ENCODE results near the gene SH3TC1.

Gene SH3TC1

DNA sequence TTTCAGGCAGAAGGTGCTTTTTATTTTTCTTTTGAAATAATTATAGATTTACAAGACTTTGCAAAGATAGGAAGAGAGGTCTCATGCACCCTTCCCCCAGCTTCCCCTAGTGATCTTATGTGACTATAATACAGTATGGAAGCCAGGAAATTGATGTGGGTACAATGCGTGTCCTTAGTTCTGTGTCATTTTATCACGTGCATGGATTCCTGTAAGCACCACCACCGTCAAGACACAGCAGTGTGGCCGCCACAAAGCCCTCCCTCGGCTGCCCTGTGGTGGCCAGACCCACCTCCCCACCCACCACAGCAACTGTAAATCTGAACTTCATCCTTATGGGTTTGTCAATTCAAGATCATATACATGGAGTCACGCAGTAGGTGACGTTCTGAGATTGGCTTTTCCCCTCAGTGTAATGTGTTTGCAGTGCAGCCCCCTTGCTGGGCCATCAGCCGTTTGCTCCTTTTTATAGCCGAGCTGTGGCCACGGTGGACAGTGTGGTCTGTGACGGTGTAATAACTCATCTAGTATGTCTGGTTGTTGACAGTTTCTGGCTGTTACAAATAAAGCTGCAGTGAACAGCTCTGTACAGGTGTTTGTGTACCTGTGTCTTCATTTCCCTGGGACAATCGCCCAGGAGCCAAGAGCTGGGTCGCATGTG, 59.6 kb downstream of the SH3TC1 start:
- H3K27ac ChIP-seq = no peak overlapping the region
- TF ChIP-seq, protein P1, sequence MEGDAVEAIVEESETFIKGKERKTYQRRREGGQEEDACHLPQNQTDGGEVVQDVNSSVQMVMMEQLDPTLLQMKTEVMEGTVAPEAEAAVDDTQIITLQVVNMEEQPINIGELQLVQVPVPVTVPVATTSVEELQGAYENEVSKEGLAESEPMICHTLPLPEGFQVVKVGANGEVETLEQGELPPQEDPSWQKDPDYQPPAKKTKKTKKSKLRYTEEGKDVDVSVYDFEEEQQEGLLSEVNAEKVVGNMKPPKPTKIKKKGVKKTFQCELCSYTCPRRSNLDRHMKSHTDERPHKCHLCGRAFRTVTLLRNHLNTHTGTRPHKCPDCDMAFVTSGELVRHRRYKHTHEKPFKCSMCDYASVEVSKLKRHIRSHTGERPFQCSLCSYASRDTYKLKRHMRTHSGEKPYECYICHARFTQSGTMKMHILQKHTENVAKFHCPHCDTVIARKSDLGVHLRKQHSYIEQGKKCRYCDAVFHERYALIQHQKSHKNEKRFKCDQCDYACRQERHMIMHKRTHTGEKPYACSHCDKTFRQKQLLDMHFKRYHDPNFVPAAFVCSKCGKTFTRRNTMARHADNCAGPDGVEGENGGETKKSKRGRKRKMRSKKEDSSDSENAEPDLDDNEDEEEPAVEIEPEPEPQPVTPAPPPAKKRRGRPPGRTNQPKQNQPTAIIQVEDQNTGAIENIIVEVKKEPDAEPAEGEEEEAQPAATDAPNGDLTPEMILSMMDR (conservative IDR thresholded peaks at IDR 0.05; ENCODE audit: low read depth) = no peak
- CTCF ChIA-PET = no interaction called here
- POLR2A ChIA-PET (ENCODE audit: low non-redundant PET) = no interaction called here
- no peak for DNase-seq (ENCODE audit: low spot score)

DNA sequence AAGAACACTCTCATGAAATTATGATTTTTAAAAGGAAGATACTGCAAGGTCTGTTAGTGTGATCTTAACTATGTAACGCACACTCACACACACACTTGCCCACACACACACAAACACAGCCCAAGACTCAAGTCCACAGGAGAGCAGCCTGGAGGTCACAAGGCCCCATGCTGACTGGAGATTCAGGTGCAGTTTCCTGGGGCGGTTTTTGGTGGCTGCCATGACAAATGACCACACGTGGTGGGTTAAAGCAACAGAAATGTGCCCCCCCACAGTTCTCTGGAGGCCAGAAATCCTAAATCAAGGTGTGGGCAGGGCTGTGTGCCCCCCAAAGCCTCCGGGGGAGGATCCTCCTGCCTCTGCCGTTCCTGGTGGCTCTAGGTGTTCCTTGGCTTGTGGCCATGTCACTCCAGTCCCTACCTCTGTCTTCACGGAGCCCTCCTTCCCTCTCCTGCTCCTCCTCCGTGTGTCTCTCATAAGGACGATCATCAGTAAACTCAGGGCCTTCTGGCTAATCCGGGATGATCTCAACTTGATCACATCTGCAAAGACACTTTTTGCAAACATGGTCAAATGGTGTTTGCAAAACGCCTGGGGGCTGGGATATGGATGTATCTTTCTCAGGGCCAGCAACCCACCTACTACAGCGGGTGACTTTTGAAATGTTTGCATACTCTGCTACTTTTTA, 60.8 kb downstream of the SH3TC1 start:
- no peak overlapping the region for H3K27ac ChIP-seq
- ChIA-PET POLR2A (ENCODE audit: low non-redundant PET) (no interaction called here), CTCF (interaction anchor here (0.6 kb wide), 1 partner anchor 163 kb away, joined by 3 read pairs; no protein-coding TSS in a partner anchor)
- TF ChIP-seq, protein P1 (conservative IDR thresholded peaks at IDR 0.05; ENCODE audit: low read depth) = no peak
- DNase-seq (ENCODE audit: low spot score) = no peak

DNA sequence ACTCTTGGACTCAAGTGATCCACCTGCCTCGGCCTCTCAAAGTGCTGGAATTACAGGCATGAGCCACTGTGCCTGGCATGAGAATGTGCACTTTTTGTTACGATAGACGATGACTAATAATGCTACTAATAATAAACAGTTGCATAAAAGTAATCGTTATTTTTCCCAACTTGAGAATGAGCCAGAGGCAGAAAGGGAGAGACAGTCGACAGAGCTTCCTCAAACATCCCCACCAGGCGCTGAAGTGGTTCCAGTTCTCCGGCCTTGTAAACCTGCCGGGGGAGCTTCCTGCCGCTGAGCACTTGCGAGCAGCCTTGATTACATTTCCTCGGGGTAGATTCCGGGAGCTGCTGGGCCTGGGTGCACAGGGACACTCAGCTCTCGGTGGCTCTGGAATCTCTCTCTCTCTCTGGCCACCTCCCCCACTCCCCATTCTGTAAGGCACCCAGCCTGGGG, 61.6 kb downstream of the SH3TC1 start:
- TF ChIP-seq, protein P1 (conservative IDR thresholded peaks at IDR 0.05; ENCODE audit: low read depth) = no peak
- DNase-seq (ENCODE audit: low spot score) = no peak
- H3K27ac ChIP-seq = peak overlapping the region; percentile 30
- POLR2A ChIA-PET (ENCODE audit: low non-redundant PET) = no interaction called here
- CTCF ChIA-PET = interaction anchor here (0.6 kb wide), 2 partner anchors 162 to 486 kb away, joined by 3 read pairs; no protein-coding TSS in a partner anchor

DNA sequence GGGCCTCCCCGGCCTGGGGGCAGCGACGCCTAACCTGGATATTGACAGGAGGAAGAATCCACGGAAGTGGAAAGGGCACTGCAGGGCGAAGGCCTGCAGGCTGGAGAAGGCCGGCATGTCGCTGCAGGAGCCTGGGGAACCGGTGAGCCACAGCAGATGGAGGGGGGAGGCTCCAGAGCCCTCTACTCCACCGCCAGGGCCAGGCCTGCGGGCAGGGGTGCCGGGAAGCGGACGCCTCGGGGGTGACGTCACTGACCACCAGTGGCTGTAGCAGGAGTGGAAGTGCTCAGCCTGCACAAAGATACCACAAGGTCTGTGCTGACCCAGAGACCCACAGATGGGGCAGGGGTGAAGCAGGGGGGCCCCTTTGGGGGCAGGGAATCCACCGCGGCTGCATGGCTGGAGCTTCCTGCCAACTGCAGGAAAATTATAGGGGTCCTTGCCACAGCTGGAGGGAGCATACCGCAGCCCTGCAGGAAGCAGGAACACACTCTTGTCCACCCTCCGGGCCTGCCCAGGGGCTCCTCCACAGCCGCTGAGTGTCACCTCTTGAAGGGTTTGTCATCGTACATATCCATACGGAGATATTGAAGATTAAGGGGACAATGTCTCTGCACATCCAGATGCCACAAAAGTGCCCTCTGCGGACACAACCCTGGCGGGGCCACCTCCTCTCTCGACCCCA, 62.9 kb downstream of the SH3TC1 start:
- CTCF ChIA-PET = no interaction called here
- H3K27ac ChIP-seq = no peak overlapping the region
- POLR2A ChIA-PET (ENCODE audit: low non-redundant PET) = no interaction called here
- DNase-seq (ENCODE audit: low spot score) = no peak
- TF ChIP-seq, protein P1 (conservative IDR thresholded peaks at IDR 0.05; ENCODE audit: low read depth) = no peak

DNA sequence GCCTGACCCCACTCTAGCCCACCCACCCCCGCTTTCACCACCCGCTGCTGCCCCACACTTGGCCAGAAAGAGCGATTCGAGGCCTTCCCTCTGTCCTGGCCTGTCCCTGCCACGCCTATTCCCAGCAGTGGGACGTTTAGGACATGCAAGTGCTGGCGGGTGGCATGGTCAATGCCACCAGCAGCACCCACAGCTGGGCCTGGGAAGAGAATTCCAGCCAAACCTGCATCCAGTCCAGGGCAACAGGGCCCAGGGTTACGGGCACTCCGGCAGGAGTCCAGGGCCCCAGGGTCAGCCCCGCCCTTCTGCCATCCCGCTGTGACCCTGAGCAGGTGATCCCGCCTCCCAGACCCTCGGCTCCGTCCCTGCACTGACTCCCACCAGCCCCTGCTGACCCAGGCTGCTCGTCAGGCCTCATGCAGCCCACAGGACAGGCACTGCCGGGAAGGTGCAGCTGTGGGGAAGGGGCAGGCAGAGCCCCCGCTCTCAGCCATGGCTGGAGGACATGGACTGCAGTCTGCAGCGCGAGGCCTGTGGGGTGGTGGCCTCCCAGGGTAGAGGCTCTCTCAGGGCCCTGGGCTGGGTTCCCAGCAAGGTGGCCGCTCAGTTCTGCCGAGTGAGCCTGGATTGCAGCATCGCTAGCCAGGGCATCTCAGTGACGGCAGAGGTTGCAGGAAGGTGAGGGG, 63.7 kb downstream of the SH3TC1 start:
- no peak overlapping the region for H3K27ac ChIP-seq
- POLR2A ChIA-PET (ENCODE audit: low non-redundant PET) = no interaction called here
- TF ChIP-seq, protein P1 (conservative IDR thresholded peaks at IDR 0.05; ENCODE audit: low read depth) = no peak
- DNase-seq (ENCODE audit: low spot score) = no peak
- CTCF ChIA-PET = no interaction called here

DNA sequence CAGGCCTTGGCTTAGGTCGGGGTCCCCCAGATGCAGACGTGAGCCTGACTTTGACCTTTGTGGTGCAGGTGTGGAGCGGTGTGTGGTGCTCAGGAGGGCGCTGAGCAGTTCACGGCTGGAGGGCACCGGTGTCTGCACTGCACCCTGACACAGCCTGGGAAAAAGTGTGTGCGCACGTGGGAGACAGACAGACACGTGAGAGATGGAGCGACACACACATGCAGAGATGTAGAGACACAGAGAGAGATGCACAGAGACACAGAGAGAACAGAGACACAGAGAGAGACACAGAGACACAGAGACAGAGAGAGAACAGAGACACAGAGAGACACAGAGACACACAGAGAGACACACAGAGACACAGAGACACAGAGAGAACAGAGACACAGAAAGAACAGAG, 64.3 kb downstream of the SH3TC1 start:
- no peak for DNase-seq (ENCODE audit: low spot score)
- POLR2A ChIA-PET (ENCODE audit: low non-redundant PET) = no interaction called here
- TF ChIP-seq, protein P1 (conservative IDR thresholded peaks at IDR 0.05; ENCODE audit: low read depth) = no peak
- CTCF ChIA-PET = no interaction called here
- no peak overlapping the region for H3K27ac ChIP-seq
